HG02973 (cell line): ENCODE results near the gene NR2C1.

Source experiments
- ATAC-seq: cut with Tn5 transposase; IDR thresholded peaks from one replicate; pipeline ENCODE4 v1.9.1; 2021; ENCODE audit warnings: moderate library complexity; ENCODE audit not compliant: unreplicated experiment

The NR2C1 gene

DNA sequence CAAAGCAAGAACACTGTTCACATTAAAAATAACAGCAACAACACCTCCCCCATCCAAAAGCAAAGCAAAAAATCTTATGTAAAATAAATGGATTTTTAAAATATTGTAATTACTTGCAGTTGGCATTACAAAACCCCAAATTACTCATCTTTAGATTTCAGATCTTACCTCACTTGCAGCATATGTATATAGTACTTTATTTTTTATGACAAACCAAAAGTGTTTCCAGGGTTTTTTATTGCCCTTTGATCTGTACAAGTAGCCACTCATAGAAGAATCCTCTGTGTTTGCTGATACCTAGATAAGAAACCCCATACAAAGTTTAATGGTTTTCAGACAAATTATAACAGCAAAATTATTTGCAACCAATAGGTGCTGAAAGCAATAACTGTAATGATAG is 12.2 kb upstream of the NR2C1 start:
- no peak for ATAC-seq

DNA sequence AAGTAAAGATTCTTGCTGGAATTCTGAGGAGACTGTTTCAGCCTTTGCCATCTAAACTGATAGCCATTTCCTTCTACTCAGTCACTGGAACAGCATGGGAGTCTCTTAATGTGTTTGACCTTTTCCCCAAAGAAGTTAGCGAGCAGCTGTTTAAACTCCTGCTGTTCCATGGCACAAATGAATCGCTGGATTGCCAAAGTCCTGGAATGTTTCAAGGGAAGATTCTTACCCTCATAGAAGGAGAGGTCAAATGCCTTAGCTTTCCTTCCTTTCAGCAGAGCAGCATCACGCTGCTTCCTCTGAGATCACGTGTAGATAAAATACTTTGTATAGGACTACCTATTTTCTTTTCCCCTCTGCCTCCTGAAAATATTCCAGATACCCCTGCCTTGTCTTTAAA is 10.5 kb upstream of the NR2C1 start:
- ATAC-seq = no peak

DNA sequence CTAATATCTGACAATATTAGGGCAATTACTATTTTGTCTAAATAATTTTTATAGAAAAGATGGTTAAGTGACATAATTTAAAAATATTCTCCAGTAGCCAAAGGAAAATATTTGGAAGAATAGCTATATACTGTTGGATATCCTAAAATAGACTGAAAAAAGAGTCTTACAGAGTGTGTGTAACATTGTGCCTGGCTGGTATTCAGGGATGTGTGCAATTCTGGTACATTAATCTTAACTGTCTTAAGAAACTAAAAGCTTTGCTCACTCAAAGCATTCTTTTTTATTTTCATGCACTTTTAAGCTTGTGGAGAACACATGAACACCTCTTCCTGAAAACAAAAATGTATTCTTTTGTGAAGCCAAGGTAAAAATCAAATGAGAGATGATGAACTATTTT is 10.1 kb upstream of the NR2C1 start:
- no peak for ATAC-seq

DNA sequence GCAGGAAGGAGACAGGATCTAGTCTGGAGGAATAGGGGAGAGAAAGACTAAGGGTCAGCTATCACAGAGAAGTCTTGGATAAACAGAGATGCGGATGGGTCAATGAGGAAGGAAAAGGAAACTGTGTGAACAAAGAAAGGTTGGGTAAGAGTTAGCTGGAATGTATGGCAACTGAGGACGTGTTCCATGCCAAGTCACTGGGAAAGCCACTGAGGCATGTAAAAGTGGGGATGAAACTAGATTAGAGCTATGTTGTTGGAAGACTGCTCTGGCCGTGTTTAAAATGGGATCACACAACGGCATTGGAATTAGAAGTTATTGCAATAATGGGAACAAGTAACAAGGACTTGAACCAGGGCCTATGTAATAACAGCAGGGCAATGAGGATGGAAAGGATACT is 3.9 kb upstream of the NR2C1 start:
- no peak for ATAC-seq

DNA sequence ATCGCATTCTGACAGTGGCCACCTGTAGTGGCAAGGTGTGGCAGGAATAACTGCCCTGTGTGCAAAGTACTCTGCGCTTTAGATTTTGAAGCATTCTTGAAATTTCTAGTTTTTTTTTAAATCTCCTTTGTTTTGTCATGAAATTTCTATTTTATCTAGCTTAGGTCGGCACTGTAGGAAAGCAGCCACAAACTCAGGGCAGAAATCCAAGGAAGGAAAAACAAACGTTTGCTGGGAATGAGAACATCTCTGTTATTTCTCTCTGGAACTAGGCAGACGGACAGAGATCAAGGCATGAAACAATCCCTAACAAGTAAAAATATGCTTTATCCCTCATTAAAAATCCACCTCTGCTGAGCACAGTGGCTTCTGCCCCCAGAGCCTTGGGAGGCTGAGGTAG is 1.3 kb upstream of the NR2C1 start:
- ATAC-seq = no peak

DNA sequence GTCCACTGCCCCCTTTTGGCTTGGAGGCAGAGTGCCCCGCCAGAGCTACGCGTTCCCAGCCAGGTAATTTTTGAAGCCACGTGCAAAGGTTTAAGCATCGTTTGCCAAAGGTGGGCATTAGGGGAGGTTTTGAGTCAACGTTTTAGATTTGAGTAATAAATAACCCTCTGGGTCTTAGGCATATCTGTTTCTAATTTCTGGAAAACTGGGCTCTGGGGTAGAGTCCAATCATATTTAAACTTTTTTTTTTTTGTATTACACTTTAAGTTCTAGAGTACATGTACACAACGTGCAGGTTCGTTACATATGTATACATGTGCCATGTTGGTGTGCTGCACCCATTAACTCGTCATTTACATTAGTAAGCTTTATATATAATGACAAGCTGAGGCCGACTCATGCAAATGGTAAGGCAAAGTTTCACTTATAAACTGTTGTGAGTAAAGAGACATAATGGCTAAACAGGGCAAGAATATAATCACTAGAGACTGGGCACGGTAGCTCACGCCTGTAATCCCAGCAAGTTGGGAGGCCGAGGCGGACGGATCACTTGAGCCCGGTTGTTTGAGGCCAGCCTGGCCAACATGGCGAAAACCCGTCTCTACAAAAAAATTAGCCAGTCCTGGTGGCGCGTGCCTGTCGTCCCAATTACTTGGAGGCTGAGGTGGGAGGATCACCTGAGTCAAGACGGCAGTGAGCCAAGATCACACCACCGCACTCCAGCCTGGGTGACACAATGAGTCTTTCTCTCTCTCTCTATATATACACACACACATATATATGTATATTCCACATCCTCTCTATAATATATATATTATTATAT is 491 bp upstream of the NR2C1 start:
- ATAC-seq = no peak

DNA sequence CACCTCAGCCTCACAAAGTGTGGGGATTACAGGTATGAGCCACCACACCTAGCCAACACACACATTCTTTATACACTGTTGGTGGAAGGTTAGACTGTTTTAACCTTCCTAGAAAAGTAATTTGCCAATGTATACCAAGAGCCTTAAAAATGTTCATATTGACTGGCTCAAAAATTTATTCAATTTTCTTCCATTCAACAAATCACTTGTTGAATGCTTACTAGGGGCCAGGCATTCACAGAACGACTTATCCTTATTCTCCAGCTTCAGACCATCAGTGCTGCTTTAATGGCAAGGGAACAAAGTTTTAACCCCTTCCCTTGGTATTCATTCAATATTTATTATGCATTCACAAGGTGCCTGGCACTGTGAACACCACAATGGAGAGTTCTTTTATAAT is 3.0 kb downstream of the NR2C1 start:
- no peak for ATAC-seq

DNA sequence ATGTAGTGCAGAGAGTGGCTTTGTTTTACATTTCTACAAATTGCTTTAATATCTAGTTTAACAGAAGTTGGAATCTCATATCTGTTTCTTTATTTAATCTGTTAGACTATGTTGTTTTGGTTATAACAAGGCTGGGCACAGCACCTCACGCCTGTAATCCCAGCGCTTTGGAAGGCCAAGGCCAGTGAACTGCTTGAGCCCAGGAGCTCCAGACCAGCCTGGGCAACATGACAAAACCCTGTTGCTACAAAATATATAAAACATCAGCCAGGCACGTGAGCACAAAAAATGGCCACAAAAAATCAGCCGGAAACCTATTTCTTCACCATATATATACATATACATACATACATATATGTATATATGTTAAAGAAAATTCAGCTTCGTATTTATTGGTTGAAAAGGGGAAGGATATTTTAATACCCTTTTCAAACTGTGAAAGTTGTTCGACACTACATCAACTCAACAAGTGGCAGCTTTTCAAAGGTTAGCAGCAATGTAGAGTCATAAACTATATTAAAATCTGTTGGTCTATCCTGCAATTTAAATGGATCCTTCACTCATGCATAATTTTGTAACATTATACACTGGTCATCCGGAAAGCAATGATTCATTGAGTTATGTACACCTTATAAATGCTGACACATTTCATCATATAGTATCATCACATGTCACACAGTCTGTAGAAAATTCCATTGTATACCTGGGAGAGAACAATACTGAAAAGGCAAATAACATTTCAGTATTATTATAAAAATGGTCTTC is 7.1 kb downstream of the NR2C1 start:
- no peak for ATAC-seq

DNA sequence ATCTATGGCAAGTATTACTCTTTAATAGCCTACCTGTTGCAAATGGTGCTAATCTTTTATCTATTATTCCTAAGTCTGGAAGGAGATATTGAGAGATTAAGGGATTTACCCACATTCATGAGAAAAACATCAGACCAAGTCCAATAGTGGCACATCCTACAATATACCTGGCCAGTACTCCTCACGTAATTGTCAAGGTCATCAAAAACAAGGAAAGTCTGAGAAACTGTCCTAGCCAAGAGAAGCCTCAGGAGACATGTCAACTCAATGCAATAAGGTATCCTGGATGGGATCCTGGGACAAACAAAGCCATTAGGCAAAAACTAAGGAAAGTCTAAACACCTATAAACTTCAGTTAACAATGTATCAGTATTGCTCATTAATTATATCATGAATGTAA is 12.5 kb downstream of the NR2C1 start:
- no peak for ATAC-seq

DNA sequence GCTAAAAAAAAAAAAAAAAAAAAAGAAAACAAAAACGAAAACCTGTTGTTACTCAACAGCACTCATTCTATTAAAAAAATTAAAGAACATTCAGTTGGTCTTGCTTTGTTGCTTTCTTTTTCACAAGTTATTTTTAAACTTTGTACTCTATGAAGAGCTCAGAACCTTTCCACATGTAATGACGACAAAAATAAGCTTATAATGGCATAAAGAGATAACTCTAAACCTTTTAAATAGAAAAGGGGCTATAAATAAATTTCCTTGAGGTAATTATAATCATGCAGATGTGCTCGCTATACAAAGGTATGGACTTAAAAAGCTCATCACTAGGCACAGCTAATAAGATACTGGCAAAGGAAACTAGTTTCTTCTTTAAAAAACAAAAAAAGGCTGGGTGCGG is 13.4 kb downstream of the NR2C1 start:
- ATAC-seq = no peak

DNA sequence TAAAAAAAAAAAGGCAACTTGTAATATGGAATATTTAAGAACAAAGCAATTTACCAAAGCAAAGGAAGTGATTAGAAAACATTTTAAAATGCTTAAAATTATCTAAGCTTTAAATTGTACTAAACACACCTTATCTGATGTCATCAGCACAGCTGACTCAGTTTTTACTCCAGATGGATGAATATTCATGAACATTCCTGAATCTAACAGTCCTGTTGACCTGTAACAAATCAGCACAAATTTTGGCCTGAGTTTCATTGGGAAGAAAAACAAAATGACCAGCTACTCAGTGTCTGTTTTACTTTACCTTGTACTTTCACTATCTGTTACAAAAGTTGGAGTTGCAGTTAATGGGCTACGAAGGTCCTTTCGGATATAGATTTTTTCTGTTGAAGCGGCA is 16.0 kb downstream of the NR2C1 start:
- ATAC-seq = no peak

DNA sequence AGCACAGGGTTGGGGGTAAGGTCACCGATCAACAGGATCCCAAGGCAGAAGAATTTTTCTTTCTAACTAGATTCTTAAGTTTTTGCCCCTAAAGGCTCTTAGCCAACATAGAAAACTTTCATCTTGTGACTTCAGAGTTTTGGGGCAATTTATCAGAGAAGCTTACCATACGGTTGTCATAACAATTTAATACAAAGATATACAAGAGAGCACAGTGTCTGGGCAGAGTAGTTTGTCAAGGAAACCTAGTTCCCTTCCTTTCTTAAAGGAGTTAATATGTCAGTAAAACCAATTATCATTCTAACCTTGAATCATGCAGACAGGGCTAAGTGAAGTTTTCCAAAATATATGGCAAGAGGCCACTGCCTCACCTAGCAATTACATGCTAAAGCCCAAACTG is 18.4 kb downstream of the NR2C1 start:
- no peak for ATAC-seq

DNA sequence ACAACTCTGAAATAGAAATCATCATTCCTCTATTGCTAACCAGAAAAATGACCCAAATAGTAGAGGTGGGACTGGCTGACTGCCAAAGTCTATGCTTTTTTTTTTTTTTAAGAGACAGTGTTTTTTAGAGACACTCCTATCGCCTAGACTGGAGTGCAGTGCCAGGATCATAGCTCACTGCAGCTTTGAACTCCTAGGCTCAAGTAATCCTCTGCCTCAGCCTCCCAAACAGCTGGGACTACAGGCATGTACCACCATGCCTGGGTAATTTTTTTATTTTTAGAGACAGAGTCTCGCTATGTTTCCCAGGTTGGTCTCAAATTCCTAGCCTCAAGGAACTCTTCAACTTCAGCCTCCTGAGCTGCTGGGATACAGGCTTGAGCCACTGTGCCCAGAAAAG is 19.2 kb downstream of the NR2C1 start:
- no peak for ATAC-seq

DNA sequence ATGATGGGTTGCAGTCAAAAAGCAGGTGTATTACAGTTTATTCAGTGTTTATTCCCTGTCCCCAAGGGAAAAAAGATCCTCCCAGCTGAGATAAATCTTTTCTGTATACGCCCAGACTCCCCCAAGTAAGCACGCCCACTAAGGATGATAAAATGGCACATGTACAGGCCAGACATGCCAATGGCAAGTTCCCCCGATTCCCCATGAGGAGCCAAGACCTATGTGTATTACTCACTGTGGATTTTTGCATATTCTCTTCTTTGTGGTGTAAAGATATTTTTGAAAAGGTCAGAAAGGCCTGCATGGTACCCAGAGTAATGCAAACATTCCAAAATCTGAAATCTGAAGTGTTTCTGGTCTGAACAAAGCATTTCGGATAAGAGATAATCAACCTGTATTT is 22.2 kb downstream of the NR2C1 start:
- ATAC-seq = no peak

DNA sequence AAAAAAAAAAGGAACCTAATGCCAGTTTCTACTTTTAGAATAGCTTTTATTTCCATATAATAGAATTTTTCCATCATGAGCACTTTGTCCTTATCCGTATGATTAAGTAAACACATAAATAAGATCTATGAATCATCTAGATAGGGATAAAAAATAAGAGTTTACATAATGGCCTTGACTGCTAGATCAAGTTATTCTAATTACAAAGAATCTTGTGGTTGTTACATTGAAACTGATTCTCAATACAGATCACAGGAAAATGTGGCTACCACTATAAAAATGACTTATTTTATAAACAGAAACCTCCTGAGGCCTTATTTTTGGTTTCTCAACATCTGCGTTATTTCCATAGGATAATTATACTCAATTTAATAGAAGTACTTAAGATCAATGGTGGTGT is 35.5 kb downstream of the NR2C1 start:
- no peak for ATAC-seq

DNA sequence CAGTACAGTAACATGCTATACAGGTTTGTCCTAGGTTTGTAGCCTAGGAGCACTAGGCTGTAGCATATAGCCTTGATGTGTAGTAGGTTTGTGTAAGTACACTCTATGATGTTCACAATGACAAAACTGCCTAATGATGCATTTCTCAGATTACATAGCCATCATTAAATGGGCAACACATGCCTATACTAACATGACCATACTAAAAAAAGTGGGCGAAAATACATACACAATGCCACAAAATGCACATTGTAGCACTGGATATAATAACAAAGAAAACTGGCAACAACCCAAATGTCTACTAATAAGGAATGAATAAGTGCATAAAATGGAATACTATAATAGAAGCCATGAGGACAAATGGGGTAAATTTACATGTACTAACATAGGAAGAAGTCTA is 38.7 kb downstream of the NR2C1 start:
- no peak for ATAC-seq

DNA sequence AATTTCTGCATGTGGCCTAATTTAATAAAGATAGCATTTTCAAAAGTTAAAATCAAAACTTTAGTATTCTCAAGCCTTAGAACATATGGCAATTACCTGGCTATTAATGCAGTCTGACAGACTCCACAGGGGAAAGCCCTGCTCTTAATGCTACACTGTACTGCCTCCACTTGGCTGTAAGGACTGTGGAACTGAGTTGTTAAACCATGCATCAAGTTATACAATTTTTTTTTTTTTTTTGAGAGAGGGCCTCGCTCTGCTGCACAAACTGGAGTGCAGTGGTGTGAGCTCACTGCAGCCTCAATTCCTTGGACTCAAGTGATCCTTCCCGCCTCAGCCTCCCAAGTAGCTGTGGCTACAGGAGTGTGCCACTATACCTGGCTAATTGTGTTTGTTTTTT is 50.9 kb downstream of the NR2C1 start:
- ATAC-seq = no peak

DNA sequence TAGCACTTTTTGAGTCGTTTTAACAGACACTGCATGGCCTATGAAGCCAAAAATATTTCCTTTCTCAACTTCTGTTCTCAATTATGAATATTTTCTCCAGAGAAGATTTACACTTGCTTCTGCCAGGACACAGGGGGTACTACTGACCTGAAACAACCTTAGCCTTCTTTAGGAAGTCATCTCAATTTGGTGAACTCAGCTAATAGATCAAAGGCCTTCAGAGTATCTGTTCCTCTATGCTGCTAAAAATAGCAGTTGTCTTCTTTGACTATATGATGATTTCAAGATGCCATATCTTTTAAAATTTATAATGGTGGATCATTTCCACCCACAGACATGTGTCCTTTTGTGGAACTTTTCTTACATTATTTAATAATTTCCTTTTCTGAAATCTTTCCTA is 55.9 kb downstream of the NR2C1 start:
- ATAC-seq = no peak

DNA sequence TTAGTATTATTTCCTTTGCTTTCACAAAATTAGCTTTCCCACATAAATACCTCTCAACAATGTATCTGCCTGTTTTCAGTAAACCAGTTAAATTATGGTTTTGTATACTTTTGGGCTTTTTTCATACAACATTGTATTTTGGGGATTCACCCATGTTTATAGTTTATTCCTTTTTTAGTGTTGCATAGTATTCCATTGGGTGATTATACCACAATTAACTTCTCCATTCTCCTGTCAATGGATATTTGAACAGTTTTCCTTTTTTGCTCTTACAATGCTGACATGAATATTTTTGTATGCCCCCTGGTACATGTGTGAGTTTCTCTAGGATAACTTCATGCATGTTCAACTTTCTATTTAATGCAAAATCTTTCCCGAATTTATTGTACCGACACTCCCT is 57.3 kb downstream of the NR2C1 start:
- ATAC-seq = no peak

DNA sequence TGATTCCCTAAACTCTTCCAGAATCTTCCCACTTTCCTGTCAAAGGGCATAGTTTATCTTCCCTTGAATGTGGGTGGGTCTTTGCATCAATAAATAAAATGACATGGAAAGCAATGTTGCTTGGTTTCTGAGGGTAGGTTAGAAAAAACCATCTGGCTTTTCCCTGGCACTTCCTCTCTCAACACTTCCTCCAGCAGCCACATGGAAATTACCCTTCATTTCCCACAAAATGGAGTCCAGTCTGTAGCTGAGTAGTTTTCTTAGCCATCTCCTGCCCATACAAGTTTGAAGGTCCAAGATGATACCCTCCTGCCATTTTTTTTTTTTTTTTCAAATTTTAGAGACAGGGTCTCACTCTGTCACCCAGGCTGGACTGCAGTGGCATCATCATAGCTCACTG is 58.9 kb downstream of the NR2C1 start:
- ATAC-seq = no peak

DNA sequence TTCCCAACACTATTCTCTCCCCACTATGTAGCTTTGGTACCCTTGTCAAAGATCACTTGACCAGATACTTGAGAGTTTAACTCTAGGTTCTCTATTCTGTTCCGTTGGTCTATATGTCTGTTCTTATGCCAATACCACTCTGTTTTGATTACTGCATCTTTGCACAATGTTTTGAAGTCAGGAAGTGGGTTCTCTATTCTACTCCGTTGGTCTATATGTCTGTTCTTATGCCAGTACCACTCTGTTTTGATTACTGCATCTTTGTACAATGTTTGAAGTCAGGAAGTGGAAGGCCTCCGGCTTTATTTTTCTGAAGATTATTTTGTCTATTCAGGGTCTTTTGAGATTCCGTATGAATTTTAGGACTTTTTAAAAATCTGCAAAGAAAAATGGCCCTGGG is 67.2 kb downstream of the NR2C1 start:
- no peak for ATAC-seq

DNA sequence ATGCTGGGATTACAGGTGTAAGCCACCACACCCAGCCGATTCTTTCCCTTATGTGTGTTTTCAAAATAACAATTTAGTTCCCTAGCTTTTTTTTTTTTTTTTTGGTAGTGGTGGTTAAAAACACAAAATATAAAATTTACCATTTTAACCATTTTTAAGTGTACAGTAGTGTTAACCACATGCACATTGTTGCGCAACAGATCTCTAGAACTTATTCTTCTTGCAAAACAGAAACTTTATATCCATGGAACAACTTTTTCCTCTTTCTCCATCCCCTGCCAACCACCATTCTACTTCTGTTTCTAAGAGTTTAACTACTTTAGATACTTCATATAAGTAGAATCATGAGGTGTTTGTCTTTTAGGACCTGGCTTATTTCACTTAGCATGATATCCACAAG is 68.8 kb downstream of the NR2C1 start:
- no peak for ATAC-seq

DNA sequence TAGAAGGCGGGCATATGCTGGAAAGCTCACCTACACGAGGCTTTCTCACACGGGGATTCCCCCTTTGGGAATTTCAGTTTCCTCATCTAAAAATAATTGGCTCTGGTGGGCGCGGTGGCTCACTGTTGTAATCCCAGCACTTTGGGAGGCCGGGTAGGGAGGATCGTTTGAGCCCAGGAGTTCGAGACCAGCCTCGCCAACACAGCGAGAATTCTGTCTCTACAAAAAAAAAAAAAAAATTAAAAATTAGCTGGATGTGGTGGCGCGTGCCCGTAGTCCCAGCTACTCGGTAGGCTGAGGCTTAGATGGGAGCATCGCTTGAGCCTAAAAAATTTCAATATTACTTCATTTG is 69.5 kb downstream of the NR2C1 start:
- ATAC-seq = no peak
